ENCODE data around the gene ALKBH6.

The ALKBH6 gene

GRCh38 chr19:36049080-36049698, 35.2 kb upstream of the ALKBH6 start:
- TF ChIP-seq TAF1 (IDR thresholded peaks at IDR 0.05; ENCODE audit: borderline replicate concordance, insufficient read depth, low read length) (no peak), SIN3A (IDR thresholded peaks at IDR 0.05; ENCODE audit: borderline replicate concordance, insufficient read depth, low read length) (no peak), REST (IDR thresholded peaks at IDR 0.05; ENCODE audit: insufficient read depth in 1 of 2, low read depth in 2 of 2, low read length in 2 of 2) (no peak), FOXP2 (optimal IDR thresholded peaks at IDR 0.05; ENCODE audit: borderline replicate concordance, extremely low read depth, extremely low read length, insufficient read depth) (no peak), POLR2AphosphoS5 (IDR thresholded peaks at IDR 0.05; ENCODE audit: low read depth, low read length) (no peak)

- TF ChIP-seq SIN3A (IDR thresholded peaks at IDR 0.05; ENCODE audit: borderline replicate concordance, insufficient read depth, low read length) = no peak
- no peak for TF ChIP-seq POLR2AphosphoS5 (IDR thresholded peaks at IDR 0.05; ENCODE audit: low read depth, low read length)
- TF ChIP-seq FOXP2 (optimal IDR thresholded peaks at IDR 0.05; ENCODE audit: borderline replicate concordance, extremely low read depth, extremely low read length, insufficient read depth) = no peak
- TF ChIP-seq TAF1 (IDR thresholded peaks at IDR 0.05; ENCODE audit: borderline replicate concordance, insufficient read depth, low read length) = no peak
- no peak for TF ChIP-seq REST (IDR thresholded peaks at IDR 0.05; ENCODE audit: insufficient read depth in 1 of 2, low read depth in 2 of 2, low read length in 2 of 2)
Measured at GRCh38 chr19:36047835-36048234, 33.8 kb upstream of the ALKBH6 start.

- TF ChIP-seq POLR2AphosphoS5 (IDR thresholded peaks at IDR 0.05; ENCODE audit: low read depth, low read length) (no peak), FOXP2 (optimal IDR thresholded peaks at IDR 0.05; ENCODE audit: borderline replicate concordance, extremely low read depth, extremely low read length, insufficient read depth) (no peak), SIN3A (IDR thresholded peaks at IDR 0.05; ENCODE audit: borderline replicate concordance, insufficient read depth, low read length) (no peak)
Measured at GRCh38 chr19:36046443-36047050, 32.5 kb upstream of the ALKBH6 start.

GRCh38 chr19:36043952-36044351, 29.9 kb upstream of the ALKBH6 start:
- TF ChIP-seq REST (IDR thresholded peaks at IDR 0.05; ENCODE audit: insufficient read depth in 1 of 2, low read depth in 2 of 2, low read length in 2 of 2) (no peak), SIN3A (IDR thresholded peaks at IDR 0.05; ENCODE audit: borderline replicate concordance, insufficient read depth, low read length) (no peak), FOXP2 (optimal IDR thresholded peaks at IDR 0.05; ENCODE audit: borderline replicate concordance, extremely low read depth, extremely low read length, insufficient read depth) (no peak), TAF1 (IDR thresholded peaks at IDR 0.05; ENCODE audit: borderline replicate concordance, insufficient read depth, low read length) (no peak), POLR2AphosphoS5 (IDR thresholded peaks at IDR 0.05; ENCODE audit: low read depth, low read length) (no peak)

- TF ChIP-seq FOXP2 (optimal IDR thresholded peaks at IDR 0.05; ENCODE audit: borderline replicate concordance, extremely low read depth, extremely low read length, insufficient read depth) = no peak
- TF ChIP-seq REST (IDR thresholded peaks at IDR 0.05; ENCODE audit: insufficient read depth in 1 of 2, low read depth in 2 of 2, low read length in 2 of 2) = no peak
- no peak for TF ChIP-seq TAF1 (IDR thresholded peaks at IDR 0.05; ENCODE audit: borderline replicate concordance, insufficient read depth, low read length)
- TF ChIP-seq POLR2AphosphoS5 (IDR thresholded peaks at IDR 0.05; ENCODE audit: low read depth, low read length) = no peak
- no peak for TF ChIP-seq SIN3A (IDR thresholded peaks at IDR 0.05; ENCODE audit: borderline replicate concordance, insufficient read depth, low read length)
Measured at GRCh38 chr19:36041831-36042230, 27.8 kb upstream of the ALKBH6 start.
